Spinal cord (tissue), 10 donors: ENCODE measurements around the gene KRT80. TPM values are rescaled to one million over a fixed set of nuclear protein-coding genes. Genes with fewer than 3 reads are reported as not detected.

ENCODE experiments used
- DNase-seq, 6 donors: peaks; one replicate each; pipeline versions ENCODE4 v3.0.0 to v3.0.0-alpha.2; 2013 to 2015; ENCODE audit warnings: low spot score in 6 of 6, low read depth in 4 of 6
- H3K27ac ChIP-seq: one replicate; pipeline ENCODE4 v1.5.1; 2013; ENCODE audit warnings: low read depth, low read length, control low read depth
- H3K27me3 ChIP-seq: one replicate; pipeline ENCODE4 v1.6.1; 2013; ENCODE audit warnings: low read length; ENCODE audit not compliant: control insufficient read depth, insufficient read depth
- H3K36me3 ChIP-seq: one replicate; pipeline ENCODE4 v1.6.1; 2013; ENCODE audit warnings: low read length; ENCODE audit not compliant: control insufficient read depth, insufficient read depth
- H3K4me1 ChIP-seq: one replicate; pipeline ENCODE4 v1.6.1; 2013; ENCODE audit warnings: low read length; ENCODE audit not compliant: control insufficient read depth, insufficient read depth
- H3K4me3 ChIP-seq: one replicate; pipeline ENCODE4 v1.5.1; 2013; ENCODE audit warnings: low read depth, low read length, control low read depth
- H3K9me3 ChIP-seq: one replicate; pipeline ENCODE4 v1.6.1; 2013; ENCODE audit warnings: low read length; ENCODE audit not compliant: control insufficient read depth, insufficient read depth
- WGBS: methylation state at CpG from one replicate; pipeline ENCODE4 v1.1.5; 2013; ENCODE audit warnings: missing lambda C conversion rate; ENCODE audit not compliant: insufficient coverage; 5-methylcytosine and 5-hydroxymethylcytosine counted together
- polyA plus RNA-seq, 2 donors: library from polyadenylated mRNA; unstranded; fragments of 120-200 nt; gene quantifications; one replicate each; pipeline ENCODE4 v1.2.1, GENCODE V29; 2013; ENCODE audit not compliant: insufficient read length in 2 of 2
- total RNA-seq, 2 donors: library from RNA; depleted of rRNA in 1 of 2; stranded (reverse); fragments of 120-200 nt in 1 of 2; fragments of >200 nt in 1 of 2; gene quantifications; one replicate each; pipeline versions ENCODE4 v1.2.3 to v1.2.4, GENCODE V29; 2013 to 2014
- donor health status: healthy.

The KRT80 gene
- total and polyA plus RNA-seq, 4 donors, result 0.12 TPM; not detected in 3

DNA sequence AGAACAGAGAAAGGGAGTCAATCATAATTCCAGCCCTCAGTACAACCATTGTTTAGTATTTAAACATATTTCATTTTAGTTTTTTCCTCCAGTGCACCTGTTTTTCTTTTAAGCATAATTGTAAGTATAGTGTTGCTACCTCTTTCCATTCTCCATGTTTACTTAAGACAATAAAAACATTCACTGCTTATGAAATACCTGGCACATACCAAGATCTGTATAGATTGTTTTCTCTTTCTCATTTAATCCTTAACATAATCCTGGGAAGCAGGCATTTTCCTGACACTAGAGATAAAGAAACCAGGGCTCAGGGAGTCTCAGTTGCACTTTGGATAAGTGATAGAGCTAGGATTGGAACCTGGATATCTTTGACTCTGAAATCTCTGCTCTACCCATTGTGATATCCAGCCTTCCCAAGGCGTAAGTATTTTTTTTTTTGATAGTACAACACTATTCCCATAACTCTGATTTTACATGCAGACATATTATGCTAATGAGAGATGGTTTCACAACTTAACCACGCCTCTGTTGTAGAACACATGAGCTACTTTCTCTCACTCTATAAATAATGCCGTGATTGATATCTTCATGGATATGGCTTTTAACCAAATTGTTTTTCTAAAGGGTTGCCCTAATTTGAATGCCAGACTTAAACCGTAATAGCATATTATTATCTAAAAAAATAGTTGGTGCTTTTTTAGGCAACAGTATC is 29.4 kb upstream of the KRT80 start:
- Histone ChIP-seq H3K27ac (no peak overlapping the region), H3K9me3 (no peaks in the 10 kb centered on the region), H3K27me3 (peaks cover 7% of the 10 kb centered on the region), H3K36me3 (no peaks in the 10 kb centered on the region), H3K4me3 (no peak overlapping the region), H3K4me1 (peaks cover 11% of the 10 kb centered on the region)
- WGBS, result no CpG with 5 or more reads among the region's 4 CpGs
- DNase-seq, result no peak

DNA sequence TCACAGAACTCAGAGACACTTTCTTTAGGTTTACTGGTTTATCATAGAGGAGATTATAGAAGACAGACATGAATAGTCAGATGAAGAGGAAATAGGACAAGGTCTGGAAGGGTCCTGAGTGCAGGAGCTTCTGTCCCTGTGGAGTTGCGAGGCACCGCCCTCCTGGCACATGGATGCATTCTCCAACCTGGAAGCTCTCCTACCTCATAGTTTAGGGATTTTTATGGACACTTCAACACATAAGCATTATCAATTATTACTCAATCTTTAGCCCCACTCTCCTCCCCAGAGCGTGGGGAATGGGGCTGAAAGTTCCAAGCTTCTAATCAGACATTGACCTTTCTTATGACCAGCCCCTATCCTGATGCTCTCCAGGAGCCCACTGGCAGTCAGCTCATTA is 28.7 kb upstream of the KRT80 start:
- no peak overlapping the region for H3K27ac ChIP-seq
- no peaks in the 10 kb centered on the region for H3K36me3 ChIP-seq
- 100% methylated on average over 1 of the region's 3 CpGs for WGBS
- H3K27me3 ChIP-seq, result peaks cover 7% of the 10 kb centered on the region
- no peak for DNase-seq
- no peaks in the 10 kb centered on the region for H3K9me3 ChIP-seq
- peaks cover 19% of the 10 kb centered on the region for H3K4me1 ChIP-seq
- H3K4me3 ChIP-seq, result no peak overlapping the region

DNA sequence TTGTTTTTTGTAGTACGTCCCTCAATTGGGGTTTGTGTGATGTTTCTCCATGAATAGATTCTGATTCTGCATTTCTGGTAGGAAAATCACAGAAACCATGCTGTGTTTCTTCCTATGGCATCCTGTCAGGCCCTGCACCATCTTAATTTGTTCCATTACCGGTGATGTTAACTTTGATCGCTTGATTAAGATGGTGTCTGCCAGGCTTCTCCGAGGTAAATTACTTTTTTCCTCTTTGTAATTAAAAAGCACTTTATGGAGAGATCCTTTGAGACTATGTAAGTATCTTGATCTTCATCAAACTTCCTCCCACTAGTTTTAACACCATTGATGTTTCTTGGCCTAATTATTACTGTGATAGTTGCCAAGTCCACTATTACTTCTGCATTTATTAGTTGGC is 26.2 kb upstream of the KRT80 start:
- peaks cover 35% of the 10 kb centered on the region for H3K4me1 ChIP-seq
- H3K27ac ChIP-seq, result no peak overlapping the region
- DNase-seq, result peak in 1 of 6 donors; percentile 69
- H3K36me3 ChIP-seq, result no peaks in the 10 kb centered on the region
- 88% methylated on average over 1 of the region's 4 CpGs for WGBS
- H3K4me3 ChIP-seq, result no peak overlapping the region
- H3K9me3 ChIP-seq, result no peaks in the 10 kb centered on the region
- peaks cover 7% of the 10 kb centered on the region for H3K27me3 ChIP-seq

DNA sequence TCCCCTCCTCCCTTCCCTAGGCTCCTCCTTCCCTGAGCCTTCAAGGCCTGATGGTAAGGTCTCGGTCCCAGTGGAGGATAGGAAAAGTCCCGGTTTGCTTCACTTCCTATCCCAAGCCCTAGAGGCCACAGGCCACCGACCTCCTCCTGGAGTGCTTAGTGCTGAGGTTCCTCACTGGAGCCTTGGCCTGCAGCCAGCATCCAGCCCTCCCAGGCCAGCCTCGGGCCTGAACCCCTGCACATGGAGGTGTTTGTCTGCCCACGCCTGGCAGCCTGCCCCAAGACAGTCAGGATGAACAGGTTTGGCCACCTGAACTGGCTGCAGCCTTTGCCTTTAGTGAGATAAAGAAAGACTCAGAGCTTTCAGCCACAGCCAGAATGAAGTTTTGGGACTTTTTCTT is 25.4 kb upstream of the KRT80 start:
- H3K36me3 ChIP-seq, result no peaks in the 10 kb centered on the region
- no peak for DNase-seq
- 13% methylated on average over 2 of the region's 5 CpGs for WGBS
- H3K4me3 ChIP-seq, result no peak overlapping the region
- H3K27me3 ChIP-seq, result peaks cover 6% of the 10 kb centered on the region
- no peak overlapping the region for H3K27ac ChIP-seq
- no peaks in the 10 kb centered on the region for H3K9me3 ChIP-seq
- peaks cover 35% of the 10 kb centered on the region for H3K4me1 ChIP-seq

DNA sequence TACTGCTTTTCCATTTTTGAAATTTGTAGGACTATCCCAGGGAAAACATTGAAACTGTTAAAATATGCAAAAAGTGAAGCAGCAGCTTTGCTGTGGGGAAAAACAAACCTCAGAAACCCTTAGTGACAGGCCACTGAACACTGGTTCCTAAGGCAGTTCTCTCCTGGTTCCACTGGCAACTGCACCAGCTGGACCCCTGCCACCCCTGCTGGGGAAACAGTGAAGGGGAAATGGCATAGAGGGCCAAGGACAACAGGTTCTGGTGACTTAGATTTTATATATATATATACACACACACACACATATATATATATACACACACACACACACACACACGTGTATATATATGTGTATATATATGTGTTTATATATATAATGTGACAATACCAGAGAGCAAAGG is 25.0 kb upstream of the KRT80 start:
- WGBS, result no CpG with 5 or more reads among the region's 1 CpG
- no peak overlapping the region for H3K27ac ChIP-seq

DNA sequence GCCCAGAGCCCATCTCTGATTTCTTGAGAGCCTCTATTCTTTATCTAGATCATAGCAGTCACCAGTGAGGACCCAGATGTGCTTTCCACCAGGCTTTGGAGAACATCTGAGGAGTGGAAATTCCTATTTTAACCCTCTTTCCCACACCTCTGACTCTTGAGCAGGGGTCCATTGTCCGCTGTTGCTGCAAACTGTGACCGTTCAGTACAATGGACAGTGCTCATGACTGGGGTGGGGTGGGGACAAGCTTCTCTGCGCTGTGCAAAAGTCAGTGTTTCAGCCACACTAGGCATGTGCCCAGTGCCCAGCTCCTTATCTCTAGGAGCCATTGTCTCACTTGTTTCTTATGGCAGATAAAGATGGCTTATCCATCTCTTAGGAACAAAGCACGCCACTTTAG is 24.3 kb upstream of the KRT80 start:
- 57% methylated on average over 2 of the region's 4 CpGs for WGBS

More for the DNA sequence above, 25.0 kb upstream of the KRT80 start:
- Histone ChIP-seq H3K36me3 (no peaks in the 10 kb centered on the region), H3K9me3 (no peaks in the 10 kb centered on the region), H3K27me3 (peaks cover 2% of the 10 kb centered on the region), H3K4me3 (no peak overlapping the region), H3K4me1 (peaks cover 35% of the 10 kb centered on the region)
- peak in 1 of 6 donors; percentile 51 for DNase-seq

DNA sequence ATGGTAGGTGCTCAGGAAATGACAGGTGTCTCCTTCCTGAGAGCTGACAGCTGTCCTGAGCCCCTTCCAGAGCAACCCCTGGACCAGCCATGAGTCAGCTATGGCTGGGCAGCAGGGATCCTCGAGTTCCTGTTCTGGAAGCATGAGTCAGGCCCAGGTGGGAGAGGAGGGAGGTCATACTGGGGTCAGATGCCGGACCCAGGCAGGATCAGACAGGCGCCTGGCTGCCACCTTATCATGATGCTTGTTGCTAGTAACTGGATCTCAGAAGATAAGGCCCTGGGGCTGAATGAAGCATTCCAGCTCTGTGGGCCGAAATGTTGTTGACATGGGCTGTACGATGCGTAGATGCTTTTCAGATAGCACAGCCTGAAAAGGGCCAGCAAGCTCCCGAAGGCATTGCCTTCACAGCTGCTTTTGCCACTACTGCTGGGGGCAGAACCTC is 23.8 kb upstream of the KRT80 start:
- H3K36me3 ChIP-seq, result no peaks in the 10 kb centered on the region
- no peak overlapping the region for H3K4me3 ChIP-seq
- no peaks in the 10 kb centered on the region for H3K27me3 ChIP-seq
- H3K9me3 ChIP-seq, result no peaks in the 10 kb centered on the region
- no peak for DNase-seq
- no peak overlapping the region for H3K27ac ChIP-seq
- peaks cover 35% of the 10 kb centered on the region for H3K4me1 ChIP-seq
- 85% methylated on average over 7 of the region's 7 CpGs for WGBS

More for the DNA sequence above, 24.3 kb upstream of the KRT80 start:
- no peaks in the 10 kb centered on the region for H3K27me3 ChIP-seq
- DNase-seq, result no peak
- peaks cover 35% of the 10 kb centered on the region for H3K4me1 ChIP-seq
- H3K9me3 ChIP-seq, result no peaks in the 10 kb centered on the region
- H3K27ac ChIP-seq, result no peak overlapping the region
- H3K4me3 ChIP-seq, result no peak overlapping the region
- H3K36me3 ChIP-seq, result no peaks in the 10 kb centered on the region

DNA sequence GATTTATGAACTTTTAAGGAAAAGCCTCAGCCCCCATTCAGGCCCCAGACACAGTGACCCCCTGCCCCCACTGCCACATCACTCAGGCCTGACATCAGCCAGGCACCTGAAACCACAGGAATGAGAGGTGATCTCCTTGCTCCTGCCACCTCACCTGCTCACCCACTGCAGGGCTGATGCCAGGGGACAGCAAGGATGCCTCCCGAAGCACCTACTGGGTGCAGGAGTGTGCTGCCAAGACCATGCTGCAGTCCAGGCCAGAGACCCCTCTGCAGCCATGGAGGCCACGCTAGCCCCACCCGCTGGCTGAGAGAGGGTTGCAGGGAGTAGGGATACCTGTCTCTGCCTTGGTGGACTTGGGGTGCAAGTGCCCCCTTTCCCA is 22.6 kb upstream of the KRT80 start:
- no peak for DNase-seq
- WGBS, result 30% methylated on average over 3 of the region's 3 CpGs
- no peaks in the 10 kb centered on the region for H3K36me3 ChIP-seq
- peaks cover 35% of the 10 kb centered on the region for H3K4me1 ChIP-seq
- no peak overlapping the region for H3K4me3 ChIP-seq
- H3K27ac ChIP-seq, result no peak overlapping the region
- no peaks in the 10 kb centered on the region for H3K9me3 ChIP-seq
- no peaks in the 10 kb centered on the region for H3K27me3 ChIP-seq

DNA sequence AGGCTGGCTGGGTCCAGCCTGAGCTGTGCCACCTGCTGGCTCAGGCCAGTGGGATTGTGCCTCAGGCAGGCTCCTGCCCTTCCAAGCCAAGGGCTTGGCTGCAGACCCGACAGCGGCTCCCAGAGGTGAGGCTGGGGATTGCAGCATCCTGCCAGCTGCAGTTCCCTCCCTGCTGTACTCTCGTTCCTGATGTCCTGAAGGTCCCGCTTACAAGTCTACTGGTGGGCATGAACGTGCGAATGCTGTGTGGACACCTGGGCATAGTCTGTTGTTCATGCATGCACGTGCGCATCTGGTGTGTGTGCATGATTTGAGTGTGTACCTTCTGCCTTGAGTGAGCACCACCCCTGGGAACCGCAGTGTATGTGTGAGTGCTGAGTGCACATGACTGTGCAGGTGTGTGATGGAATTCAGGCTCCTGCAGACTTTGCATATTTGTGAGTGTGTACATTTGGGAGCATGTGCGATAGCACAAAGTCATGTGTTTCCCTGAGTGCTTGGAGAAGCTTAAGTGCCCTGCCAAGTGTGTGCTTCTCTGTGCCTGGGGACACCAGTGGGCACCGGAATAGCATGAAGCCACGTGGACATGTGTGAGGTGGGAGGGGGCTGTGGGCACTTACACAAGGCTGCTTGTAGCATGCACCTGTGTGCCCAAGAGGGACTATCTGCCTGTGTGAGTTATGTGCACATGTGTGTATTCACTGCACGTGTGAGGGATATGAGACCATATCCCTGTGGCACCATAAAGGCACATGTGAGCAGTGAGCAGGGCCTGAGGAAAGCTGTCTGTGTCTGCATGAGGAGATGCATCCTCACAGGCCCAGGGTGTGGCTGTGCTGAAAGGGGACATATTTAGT is 22.0 kb upstream of the KRT80 start:
- H3K27me3 ChIP-seq, result no peaks in the 10 kb centered on the region
- peak in 2 of 6 donors; percentile 51 to 55 for DNase-seq
- WGBS, result 37% methylated on average over 13 of the region's 13 CpGs
- H3K4me3 ChIP-seq, result no peak overlapping the region
- H3K27ac ChIP-seq, result no peak overlapping the region
- no peaks in the 10 kb centered on the region for H3K36me3 ChIP-seq
- H3K4me1 ChIP-seq, result peaks cover 35% of the 10 kb centered on the region
- H3K9me3 ChIP-seq, result no peaks in the 10 kb centered on the region
